K562 (cell line): ENCODE results near the gene SLAMF8. TPM values are rescaled to one million over a fixed set of nuclear protein-coding genes. Genes with fewer than 3 reads are reported as not detected.

Source experiments
- ATAC-seq: fragments of 200-7000 bp; cut with Tn5 transposase; 3 replicates; pipeline ENCODE4 v1.9.1; 2020; ENCODE audit warnings: moderate library complexity
- BruUV-seq: library from RNA; stranded (reverse); fragments of 400-500 nt; replicated peaks from 2 replicates; lab custom pipeline; 2021; lab: Mats Ljungman, UMichigan
- CTCF ChIA-PET: fragments of 300-600 bp; formaldehyde crosslinking; extraction: SDS; loops from one replicate; lab custom pipeline; 2021; ENCODE audit warnings: low intra/inter-chr PET ratio; lab: Yijun Ruan, JAX
- POLR2A ChIA-PET: fragments of 300-600, 350-650 bp; sonication (Branson Sonifier 250); formaldehyde crosslinking; extraction: SDS; loops from one replicate; lab custom pipeline; 2021; ENCODE audit warnings: antibody characterized with exemption, inconsistent platforms; lab: Yijun Ruan, JAX
- DNase-seq, 4 experiments: peaks; one replicate each; pipeline versions ENCODE4 v3.0.0 to v3.0.0-alpha.2; 2011 to 2018; ENCODE audit warnings: low spot score in 3 of 4, mixed read lengths in 3 of 4; ENCODE audit errors: extremely low read depth in 1 of 4
- FAIRE-seq: peaks from 2 replicates; lab custom pipeline; 2011; peaks lifted over from hg19 to GRCh38; lab: Jason Lieb, UNC
- H2AFZ ChIP-seq: 2 replicates; pipeline ENCODE4 v1.6.0; 2011; ENCODE audit warnings: low read depth, low read length, control low read depth, inconsistent platforms
- H3K27ac ChIP-seq: fragments of 200-600 bp; 3 replicates; pipeline ENCODE4 v1.8.0; 2011; ENCODE audit warnings: low read depth, mild to moderate bottlenecking, control low read depth, inconsistent platforms, low read length, moderate library complexity, mixed read lengths; ENCODE audit errors: extremely low read depth
- H3K27me3 ChIP-seq, 2 experiments: fragments of 300-600 bp in 1 of 2; 2 replicates in 1 of 2; 3 replicates in 1 of 2; pipeline versions ENCODE4 v1.6.0 to v1.8.0; 2011; ENCODE audit warnings: inconsistent platforms in 2 of 2, low read length in 2 of 2, mild to moderate bottlenecking in 1 of 2, mixed read lengths in 1 of 2, moderate library complexity in 1 of 2; ENCODE audit not compliant: control insufficient read depth in 2 of 2, insufficient read depth in 2 of 2
- H3K36me3 ChIP-seq: fragments of 300-600 bp; 3 replicates; pipeline ENCODE4 v1.8.0; 2011; ENCODE audit warnings: mild to moderate bottlenecking, low read length, inconsistent platforms; ENCODE audit not compliant: control insufficient read depth, insufficient read depth
- H3K4me1 ChIP-seq, 2 experiments: fragments of 200-600 bp in 1 of 2; replicated peaks in 1 of 2; 2 replicates in 1 of 2; 3 replicates in 1 of 2; pipeline versions ENCODE4 v1.5.1 to v1.8.0; 2011; ENCODE audit warnings: inconsistent platforms in 2 of 2, low read length in 2 of 2, mild to moderate bottlenecking in 1 of 2, mixed read lengths in 1 of 2, moderate library complexity in 1 of 2; ENCODE audit not compliant: control insufficient read depth in 2 of 2, insufficient read depth in 2 of 2
- H3K4me2 ChIP-seq: 2 replicates; pipeline ENCODE4 v1.6.1; 2011; ENCODE audit warnings: low read length, control low read depth, inconsistent platforms, mixed read lengths; ENCODE audit not compliant: insufficient read depth
- H3K4me3 ChIP-seq: fragments of 200-600 bp; sonication (generic), shearing (Covaris generic); 2 replicates; pipeline ENCODE4 v1.5.1; 2016; ENCODE audit warnings: control low read depth, inconsistent platforms
- H3K79me2 ChIP-seq: fragments of 200-600 bp; 3 replicates; pipeline ENCODE4 v1.8.0; 2011; ENCODE audit warnings: low read length, inconsistent platforms; ENCODE audit not compliant: control insufficient read depth, insufficient read depth
- H3K9ac ChIP-seq, 2 experiments: 2 replicates each; pipeline versions ENCODE4 v1.6.0 to v1.6.1; 2011; ENCODE audit warnings: low read depth in 2 of 2, low read length in 2 of 2, control low read depth in 1 of 2, inconsistent platforms in 1 of 2, mild to moderate bottlenecking in 1 of 2, mixed read lengths in 1 of 2; ENCODE audit not compliant: insufficient read depth in 1 of 2
- H3K9me1 ChIP-seq: one replicate; pipeline ENCODE4 v1.6.0; 2011; ENCODE audit warnings: inconsistent platforms, mild to moderate bottlenecking, low read length, moderate library complexity; ENCODE audit not compliant: control insufficient read depth, insufficient read depth
- H3K9me3 ChIP-seq: replicated peaks from 2 replicates; pipeline ENCODE4 v1.5.1; 2011; ENCODE audit warnings: low read depth, low read length, inconsistent platforms; ENCODE audit not compliant: control insufficient read depth, insufficient read depth
- H4K20me1 ChIP-seq: replicated peaks from 2 replicates; pipeline ENCODE4 v1.6.1; 2011; ENCODE audit warnings: low read length, inconsistent platforms, mixed read lengths; ENCODE audit not compliant: control insufficient read depth, insufficient read depth
- DACH1 ChIP-seq: fragments of 450-650 bp; IDR thresholded peaks from 2 replicates; pipeline ENCODE4 v1.6.1; 2018; ENCODE audit not compliant: partially characterized antibody
- ETV6 ChIP-seq, 3 experiments: fragments of 150-350 bp in 1 of 3; sonication (generic) in 1 of 3; formaldehyde crosslinking in 1 of 3; IDR thresholded peaks; 2 replicates each; pipeline versions ENCODE4 v1.6.1 to v1.8.0; 2014 to 2022; ENCODE audit warnings: borderline replicate concordance in 2 of 3, low read depth in 2 of 3, antibody characterized with exemption in 1 of 3, low read length in 1 of 3, mild to moderate bottlenecking in 1 of 3, missing genetic modification reagents in 1 of 3
- ILF3 ChIP-seq: fragments of 450-650 bp; IDR thresholded peaks from 2 replicates; pipeline ENCODE4 v1.6.1; 2018; ENCODE audit warnings: antibody characterized with exemption, mild to moderate bottlenecking, moderate library complexity, borderline replicate concordance
- MCM7 ChIP-seq, 2 experiments: fragments of 450-650 bp; IDR thresholded peaks; 2 replicates each; pipeline ENCODE4 v1.6.1; 2016 to 2018
- NFRKB ChIP-seq: fragments of 450-650 bp; IDR thresholded peaks from 2 replicates; pipeline ENCODE4 v1.6.1; 2016; ENCODE audit warnings: low read depth
- POLR2G ChIP-seq: fragments of 200-400 bp; formaldehyde crosslinking; IDR thresholded peaks from 2 replicates; pipeline ENCODE4 v1.6.1; 2017; ENCODE audit warnings: low read depth, mild to moderate bottlenecking, antibody characterized with exemption, low read length, moderate library complexity
- RHOXF2B ChIP-seq: fragments of 250-450 bp; sonication (Bioruptor Pico); conservative IDR thresholded peaks from 2 replicates; pipeline ENCODE4 v1.5.1; 2021
- SAFB ChIP-seq: fragments of 200-400 bp; formaldehyde crosslinking; IDR thresholded peaks from 2 replicates; pipeline ENCODE4 v1.6.1; 2017; ENCODE audit warnings: low read depth, low read length, borderline replicate concordance
- SMC3 ChIP-seq: conservative IDR thresholded peaks from 2 replicates; pipeline ENCODE4 v1.6.1; 2011; ENCODE audit warnings: low read depth, low read length, improper control_type of control experiment; ENCODE audit not compliant: insufficient read depth
- TCF7 ChIP-seq: sonication (generic); IDR thresholded peaks from 2 replicates; pipeline ENCODE4 v1.6.1; 2016; ENCODE audit warnings: antibody characterized with exemption, borderline replicate concordance
- ZBED1 ChIP-seq: IDR thresholded peaks from 2 replicates; pipeline ENCODE4 v1.6.1; 2014
- ZBTB17 ChIP-seq: fragments of 450-650 bp; formaldehyde crosslinking; IDR thresholded peaks from 2 replicates; pipeline ENCODE4 v1.4.0; 2020; ENCODE audit warnings: mild to moderate bottlenecking
- ZNF12 ChIP-seq: sonication (generic); formaldehyde crosslinking; IDR thresholded peaks from 2 replicates; pipeline ENCODE4 v1.4.0; 2020; ENCODE audit warnings: mild to moderate bottlenecking, missing genetic modification reagents
- ZNF121 ChIP-seq: sonication (generic); formaldehyde crosslinking; conservative IDR thresholded peaks from 2 replicates; pipeline ENCODE4 v1.8.0; 2022; ENCODE audit warnings: missing genetic modification reagents
- ZNF146 ChIP-seq: IDR thresholded peaks from one replicate; pipeline ENCODE4 v1.6.1; 2018; ENCODE audit warnings: missing compliant biosample characterization; ENCODE audit not compliant: unreplicated experiment
- ZNF184 ChIP-seq: sonication (generic); formaldehyde crosslinking; IDR thresholded peaks from 2 replicates; pipeline ENCODE4 v1.5.0; 2020; ENCODE audit warnings: missing genetic modification reagents
- ZNF316 ChIP-seq: fragments of 450-650 bp; IDR thresholded peaks from 2 replicates; pipeline ENCODE4 v1.6.1; 2016
- ZNF584 ChIP-seq: fragments of 200-800 bp; sonication (Bioruptor generic); IDR thresholded peaks from 2 replicates; pipeline ENCODE4 v1.6.1; 2016; ENCODE audit warnings: low read depth, mild to moderate bottlenecking, missing genetic modification characterization, missing compliant biosample characterization
- WGBS: fragments of 100-300 bp; shearing (Covaris generic); methylation state at CpG from one replicate; pipeline ENCODE4 v1.1.6; 2016; ENCODE audit warnings: low coverage, mixed read lengths; ENCODE audit not compliant: insufficient coverage; ENCODE audit errors: missing lambda C conversion rate; 5-methylcytosine and 5-hydroxymethylcytosine counted together
- in situ Hi-C: fragments of 300-500 bp; cut with MboI; formaldehyde crosslinking; loops from 4 replicates; pipeline ENCODE4 v1.15.0; 2018; ENCODE audit warnings: inconsistent platforms, mixed read lengths
- intact Hi-C: fragments of 100-400 bp; cut with micrococcal nuclease; formaldehyde crosslinking; loops from 2 replicates; pipeline ENCODE4 v1.14.2; 2022
- polyA plus RNA-seq, 8 experiments: library from polyadenylated mRNA; depleted of rRNA in 4 of 8; stranded (reverse) in 5 of 8; unstranded in 3 of 8; fragments of >200 nt; fragmentation: Nextera tagmentation in 2 of 8; fragmentation: Illumina TruSeq in 1 of 8; extraction: Ambion mirVana in 2 of 8; extraction: Trizol in 1 of 8; gene quantifications; 2 replicates each; pipeline versions ENCODE4 v1.2.1 to v1.2.3, GENCODE V29; 2011 to 2014; ENCODE audit warnings: inconsistent platforms in 1 of 8, missing spikeins in 1 of 8
- total RNA-seq, 7 experiments: library from RNA; depleted of rRNA in 6 of 7; stranded (reverse); fragments of >200 nt in 6 of 7; fragmentation: Illumina TruSeq in 2 of 7; extraction: Trizol in 2 of 7; gene quantifications; 2 replicates each; pipeline versions ENCODE4 v1.2.1 to v1.2.3, GENCODE V29; 2011 to 2021; ENCODE audit warnings: low replicate concordance in 1 of 7
- TF ChIP-seq, protein P1 (sequence below): fragments of 250-450 bp; sonication (Bioruptor Pico); IDR thresholded peaks from 2 replicates; pipeline ENCODE4 v1.5.0; 2021; ENCODE audit warnings: mild to moderate bottlenecking, moderate library complexity

SLAMF8 gene
- total and polyA plus RNA-seq, 9 of the 15 experiments (the other 6 are each of a cell fraction or from before 2014, with no cell fraction given): not detected

GRCh38 chr1:159872891-159873290, 46.2 kb downstream of the SLAMF8 start:
- no peaks in the 10 kb centered on the region; the same call in 1 of the 2 replicates for H4K20me1 ChIP-seq
- ATAC-seq: no peak
- in situ Hi-C loops: no loop called here
- H3K9ac ChIP-seq: 0 out of 4 replicates have a peak overlapping the region, but pooled peaks of 1 of the 2 experiments have one; percentile 36
- H3K27ac ChIP-seq: no peak overlapping the region
- no peaks in the 10 kb centered on the region for H3K79me2 ChIP-seq
- no peak for FAIRE-seq
- H3K27me3 ChIP-seq: peaks cover 0 to 21% of the 10 kb centered on the region in 2 experiments; a peak in 2 of 5 replicates
- TF ChIP-seq MCM7 (IDR thresholded peaks at IDR 0.05): no peak
- TF ChIP-seq ZNF12: no peak
- TF ChIP-seq ZBED1: no peak
- TF ChIP-seq, protein P1, sequence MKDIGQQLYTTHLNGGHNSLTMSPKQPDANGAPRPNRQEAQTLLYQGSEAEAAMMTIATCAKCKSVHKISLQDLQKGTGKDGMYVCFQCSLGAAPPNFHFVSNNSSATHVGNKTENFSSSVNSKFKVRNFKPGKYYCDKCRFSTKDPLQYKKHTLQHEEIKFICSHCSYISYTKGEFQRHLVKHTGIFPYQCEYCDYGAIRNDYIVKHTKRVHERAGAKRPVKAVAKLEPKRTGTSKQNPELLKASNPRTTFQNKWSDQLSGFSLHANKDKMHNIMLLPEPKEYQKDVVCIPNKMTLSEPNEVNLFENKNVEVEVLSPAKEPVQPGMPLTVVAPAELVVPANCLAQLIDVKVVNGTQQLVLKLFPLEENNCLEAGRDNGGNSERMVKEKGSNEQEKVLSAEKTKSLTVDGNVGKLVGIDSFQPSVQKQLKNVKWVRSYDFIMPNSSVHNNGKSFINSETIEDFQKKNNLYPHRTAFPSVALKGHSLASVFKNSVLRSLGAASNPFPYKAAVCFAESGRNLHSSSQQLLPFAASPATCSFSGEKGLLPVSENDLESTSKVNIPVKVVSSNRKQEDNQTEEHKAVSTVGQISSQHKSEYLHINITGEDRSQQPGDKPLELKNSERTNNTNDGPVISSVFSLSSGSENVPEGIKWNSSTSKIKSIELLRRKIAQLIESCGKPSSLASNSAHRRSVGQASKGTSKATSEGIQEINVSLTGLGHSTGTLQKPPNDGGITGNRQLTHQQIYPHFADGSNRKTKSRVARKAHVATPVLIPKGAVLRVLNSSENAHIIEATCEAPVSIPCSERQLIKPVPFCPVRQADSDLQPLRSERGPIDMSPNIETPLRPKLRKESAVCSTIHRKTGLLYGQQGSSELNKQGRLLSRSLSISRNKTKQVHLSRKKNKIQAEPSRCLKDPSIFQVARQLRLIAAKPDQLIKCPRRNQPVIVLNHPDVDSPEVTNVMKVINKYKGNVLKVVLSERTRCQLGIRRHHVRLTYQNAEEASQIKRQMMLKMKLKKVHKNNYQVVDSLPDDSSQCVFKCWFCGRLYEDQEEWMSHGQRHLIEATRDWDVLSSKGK (CRISPR knock-in tag): no peak
- no peak for TF ChIP-seq SAFB
- TF ChIP-seq TCF7: no peak
- no peak for TF ChIP-seq ZBTB17
- TF ChIP-seq POLR2G: no peak
- no peak for TF ChIP-seq ETV6 (IDR thresholded peaks at IDR 0.05; ENCODE audit: borderline replicate concordance in 1 of 2, low read depth in 2 of 2, low read length in 1 of 2)
- TF ChIP-seq ETV6 (CRISPR knock-in tag; IDR thresholded peaks at IDR 0.05; ENCODE audit: borderline replicate concordance): no peak
- no peak for TF ChIP-seq ZNF316
- TF ChIP-seq ILF3: no peak
- TF ChIP-seq DACH1: no peak
- TF ChIP-seq NFRKB: no peak
- TF ChIP-seq ZNF146 (CRISPR knock-in tag): no peak
- no peak for TF ChIP-seq ZNF184 (CRISPR knock-in tag)
- no peak for TF ChIP-seq ZNF121
- no peak for TF ChIP-seq RHOXF2B
- no peak for TF ChIP-seq SMC3
- no peak for TF ChIP-seq ZNF584
- peaks cover 3% of the 10 kb centered on the region for H3K9me1 ChIP-seq
- no peak overlapping the region for H3K4me2 ChIP-seq
- 34% methylated on average over 12 of the region's 15 CpGs for WGBS
- H3K36me3 ChIP-seq: no peaks in the 10 kb centered on the region
- ChIA-PET POLR2A (interaction anchor here (1.7 kb wide), 1 partner anchor 44 kb away, joined by 6 read pairs; no protein-coding TSS in a partner anchor), CTCF (no interaction called here)
- intact Hi-C loops: no loop called here
- H2AFZ ChIP-seq: no peak overlapping the region
- no peak for DNase-seq
- BruUV-seq: no TSS peak
- H3K4me3 ChIP-seq: no peak overlapping the region
- no peaks in the 10 kb centered on the region; the same call in 1 of the 2 replicates for H3K9me3 ChIP-seq
- peaks cover 8 to 16% of the 10 kb centered on the region in 2 experiments for H3K4me1 ChIP-seq
